GM23248 (cell line): Measurements from ENCODE around the gene TTBK1. TPM values are rescaled to one million over a fixed set of nuclear protein-coding genes. Genes with fewer than 3 reads are reported as not detected.
A peak's percentile ranks its signal among the peaks of the same experiment; 100 is the strongest.

Experiments used
- DNase-seq: peaks from one replicate; pipeline ENCODE4 v3.0.0-alpha.2; 2015
- H2AFZ ChIP-seq: fragments of 200-600 bp; sonication (generic); 2 replicates; pipeline ENCODE4 v1.6.1; 2016; ENCODE audit warnings: antibody characterized with exemption
- H3F3A ChIP-seq: fragments of 200-600 bp; sonication (generic); 2 replicates; pipeline ENCODE4 v1.6.1; 2016; ENCODE audit warnings: mild to moderate bottlenecking, antibody characterized with exemption, mixed run types; ENCODE audit not compliant: insufficient read depth
- H3K27ac ChIP-seq: fragments of 200-600 bp; sonication (generic); 2 replicates; pipeline ENCODE4 v1.5.1; 2016; ENCODE audit warnings: mild to moderate bottlenecking
- H3K27me3 ChIP-seq: fragments of 200-600 bp; sonication (generic); replicated peaks from 2 replicates; pipeline ENCODE4 v1.6.1; 2016; ENCODE audit warnings: mild to moderate bottlenecking; ENCODE audit not compliant: insufficient read depth
- H3K36me3 ChIP-seq: fragments of 200-600 bp; sonication (generic); 2 replicates; pipeline ENCODE4 v1.6.1; 2016; ENCODE audit warnings: low read depth, mild to moderate bottlenecking
- H3K4me1 ChIP-seq: fragments of 200-600 bp; sonication (generic); 2 replicates; pipeline ENCODE4 v1.6.1; 2016; ENCODE audit warnings: mild to moderate bottlenecking; ENCODE audit not compliant: insufficient read depth
- H3K4me2 ChIP-seq: fragments of 200-600 bp; sonication (generic); one replicate; pipeline ENCODE4 v1.6.1; 2016; ENCODE audit warnings: mild to moderate bottlenecking; ENCODE audit not compliant: unreplicated experiment
- H3K4me3 ChIP-seq: fragments of 200-600 bp; sonication (generic); 2 replicates; pipeline ENCODE4 v1.5.1; 2016; ENCODE audit warnings: mild to moderate bottlenecking
- H3K79me2 ChIP-seq: fragments of 200-600 bp; sonication (generic); 2 replicates; pipeline ENCODE4 v1.6.1; 2016; ENCODE audit warnings: mild to moderate bottlenecking; ENCODE audit not compliant: insufficient read depth
- H3K9ac ChIP-seq: fragments of 200-600 bp; sonication (generic); 2 replicates; pipeline ENCODE4 v1.6.1; 2016; ENCODE audit warnings: mild to moderate bottlenecking
- H3K9me2 ChIP-seq: fragments of 200-600 bp; sonication (generic); 2 replicates; pipeline ENCODE4 v1.6.1; 2016; ENCODE audit warnings: mixed run types, mild to moderate bottlenecking, moderate library complexity; ENCODE audit not compliant: insufficient read depth
- H3K9me3 ChIP-seq: fragments of 200-600 bp; sonication (generic); one replicate; pipeline ENCODE4 v1.6.1; 2017; ENCODE audit warnings: low read depth
- H4K20me1 ChIP-seq: fragments of 200-600 bp; sonication (generic); 2 replicates; pipeline ENCODE4 v1.6.0; 2016; ENCODE audit not compliant: insufficient read depth
- EZH2 ChIP-seq: fragments of 200-600 bp; sonication (generic); IDR thresholded peaks from 2 replicates; pipeline ENCODE4 v1.6.1; 2018; ENCODE audit warnings: antibody characterized with exemption, mild to moderate bottlenecking; ENCODE audit not compliant: insufficient read depth, poor library complexity, severe bottlenecking
- EZH2phosphoT487 ChIP-seq: fragments of 200-600 bp; sonication (generic); IDR thresholded peaks from 2 replicates; pipeline ENCODE4 v1.6.1; 2018; ENCODE audit warnings: antibody characterized with exemption, moderate library complexity, mild to moderate bottlenecking, low read depth; ENCODE audit not compliant: insufficient read depth
- WGBS, 2 experiments: methylation state at CpG; one replicate each; pipeline ENCODE4 v1.1.6; 2015 to 2017; ENCODE audit warnings: low lambda C conversion rate in 2 of 2, low coverage in 1 of 2; ENCODE audit errors: missing lambda C conversion rate in 2 of 2; 5-methylcytosine and 5-hydroxymethylcytosine counted together
- in situ Hi-C: fragments of 300-500 bp; cut with MboI; formaldehyde crosslinking; loops from 2 replicates; pipeline ENCODE4 v1.15.0; 2020
- polyA plus RNA-seq: library from polyadenylated mRNA; unstranded; fragments of >200 nt; fragmentation: Nextera tagmentation; extraction: Ambion mirVana; gene quantifications from 2 replicates; pipeline ENCODE4 v1.2.1, GENCODE V29; 2016
- total RNA-seq: library from RNA; depleted of rRNA; stranded (reverse); fragments of >200 nt; shearing (Covaris generic); gene quantifications from 2 replicates; pipeline ENCODE4 v1.2.3, GENCODE V29; 2014

TTBK1 gene
- total and polyA plus RNA-seq, 2 experiments from 2014 or later, result not detected

DNA sequence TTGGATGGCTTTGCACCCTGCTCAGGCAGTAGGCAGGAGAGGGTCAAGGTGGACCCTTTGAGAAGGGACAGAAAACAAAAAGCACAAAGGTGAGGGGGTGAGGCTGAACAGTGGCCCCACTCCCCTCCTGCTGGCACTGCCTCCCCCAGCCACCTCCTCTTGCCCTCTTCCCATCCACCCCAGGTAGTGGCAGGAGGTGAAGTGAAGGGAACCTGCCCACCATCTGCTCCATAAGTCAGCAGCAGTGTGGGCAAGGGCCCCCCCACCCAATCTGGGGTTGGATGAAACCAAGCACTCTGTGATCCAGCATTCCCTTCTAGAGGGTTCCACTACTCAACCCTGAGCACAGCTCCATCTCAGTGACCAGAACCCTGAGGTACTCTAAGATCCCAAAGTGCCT is 28.7 kb downstream of the TTBK1 start:
- H3K4me3 ChIP-seq, result no peak overlapping the region
- H3K9me2 ChIP-seq, result no peaks in the 10 kb centered on the region
- H3K79me2 ChIP-seq, result no peaks in the 10 kb centered on the region
- in situ Hi-C loops, result no loop called here
- H3K4me1 ChIP-seq, result no peaks in the 10 kb centered on the region
- no peak overlapping the region for H3K4me2 ChIP-seq
- H3K36me3 ChIP-seq, result no peaks in the 10 kb centered on the region
- H3K9me3 ChIP-seq, result no peaks in the 10 kb centered on the region
- no peak for DNase-seq
- H2AFZ ChIP-seq, result no peak overlapping the region
- H3K27me3 ChIP-seq, result peaks cover 32% of the 10 kb centered on the region
- no peaks in the 10 kb centered on the region for H3F3A ChIP-seq
- TF ChIP-seq EZH2 (no peak), EZH2phosphoT487 (no peak)
- H4K20me1 ChIP-seq, result no peaks in the 10 kb centered on the region
- H3K27ac ChIP-seq, result no peak overlapping the region
- H3K9ac ChIP-seq, result no peak overlapping the region

DNA sequence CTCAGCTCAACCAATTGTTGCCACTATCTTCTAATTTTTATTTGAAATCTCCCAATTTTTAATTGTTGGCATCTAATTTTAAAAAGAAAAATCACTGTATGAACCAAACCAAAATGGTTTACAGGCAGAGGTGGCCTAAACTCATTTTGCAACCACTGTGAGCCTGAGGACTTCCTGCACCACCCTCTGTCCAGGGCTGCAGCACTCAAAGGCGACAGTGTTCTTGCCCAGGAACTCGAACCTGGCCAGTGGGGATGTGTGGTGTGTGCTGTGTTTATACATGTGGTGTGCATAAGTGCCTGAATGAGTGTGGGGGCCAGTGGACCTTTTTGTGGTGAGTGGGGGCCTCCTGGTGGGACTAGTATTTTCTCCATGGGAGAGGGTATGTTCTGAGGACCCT is 30.4 kb downstream of the TTBK1 start:
- H3K9me2 ChIP-seq, result no peaks in the 10 kb centered on the region
- no peaks in the 10 kb centered on the region for H4K20me1 ChIP-seq
- in situ Hi-C loops, result no loop called here
- no peak for TF ChIP-seq EZH2
- TF ChIP-seq EZH2phosphoT487, result no peak
- H3K4me1 ChIP-seq, result peaks cover 9% of the 10 kb centered on the region; the same call in 1 of the 2 replicates
- DNase-seq, result no peak
- H3K9ac ChIP-seq, result no peak overlapping the region
- no peak overlapping the region for H3K4me2 ChIP-seq
- no peak overlapping the region for H3K4me3 ChIP-seq
- H3K27ac ChIP-seq, result no peak overlapping the region
- H3K27me3 ChIP-seq, result peaks cover 29% of the 10 kb centered on the region
- H2AFZ ChIP-seq, result no peak overlapping the region
- no peaks in the 10 kb centered on the region for H3K9me3 ChIP-seq
- H3K79me2 ChIP-seq, result no peaks in the 10 kb centered on the region
- H3F3A ChIP-seq, result no peaks in the 10 kb centered on the region
- no peaks in the 10 kb centered on the region for H3K36me3 ChIP-seq
- WGBS, 2 experiments, result 95 to 100% methylated on average over 2 of the region's 2 CpGs

DNA sequence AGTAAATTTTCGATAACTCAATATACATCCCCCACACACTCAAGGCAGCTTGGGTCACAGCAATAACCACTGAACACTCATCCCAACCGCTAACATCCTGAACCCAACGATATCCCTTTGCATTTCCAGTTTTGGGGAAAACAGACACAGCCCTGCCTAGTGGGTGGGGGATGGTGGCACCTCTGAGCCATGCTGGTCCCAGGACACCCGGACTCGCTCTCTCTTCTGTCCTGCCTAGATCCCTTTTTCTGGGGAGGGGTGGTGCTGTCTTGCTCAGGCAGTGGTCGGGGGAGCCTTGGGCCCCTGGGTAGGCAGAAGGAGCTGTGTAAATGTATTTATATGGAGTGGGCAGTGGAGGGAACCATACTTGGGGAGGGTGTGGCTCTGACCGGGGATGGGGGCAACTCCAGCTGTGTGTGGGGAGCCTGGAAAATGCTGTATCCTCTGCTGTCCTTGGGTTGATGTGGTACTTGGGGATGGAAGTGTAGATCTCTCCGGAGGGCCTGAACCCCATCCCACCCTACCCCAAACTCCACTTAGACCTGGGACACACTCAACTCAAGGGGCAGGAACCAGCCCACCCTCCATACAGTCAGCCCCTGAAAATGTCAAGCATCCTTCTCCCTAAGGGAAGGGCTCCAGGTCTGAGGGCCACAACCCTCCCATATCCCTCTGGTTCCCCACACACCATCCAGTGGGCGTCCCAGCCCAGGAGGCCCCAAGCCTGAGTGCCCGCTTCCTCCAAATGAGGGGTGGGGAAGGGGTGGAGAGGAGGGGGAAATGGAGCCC is 31.0 kb downstream of the TTBK1 start:
- no peaks in the 10 kb centered on the region for H3K9me3 ChIP-seq
- no peak overlapping the region for H3K27ac ChIP-seq
- no peak for DNase-seq
- H3F3A ChIP-seq, result no peaks in the 10 kb centered on the region
- no peaks in the 10 kb centered on the region for H3K79me2 ChIP-seq
- 80 to 81% methylated on average over 9 to 10 of the region's 10 CpGs for WGBS, 2 experiments
- no peaks in the 10 kb centered on the region for H3K36me3 ChIP-seq
- H3K4me3 ChIP-seq, result no peak overlapping the region
- TF ChIP-seq EZH2phosphoT487, result no peak
- TF ChIP-seq EZH2, result no peak
- no peak overlapping the region for H2AFZ ChIP-seq
- no peak overlapping the region for H3K9ac ChIP-seq
- H3K9me2 ChIP-seq, result no peaks in the 10 kb centered on the region
- no peaks in the 10 kb centered on the region for H4K20me1 ChIP-seq
- no peak overlapping the region for H3K4me2 ChIP-seq
- H3K27me3 ChIP-seq, result peaks cover 23% of the 10 kb centered on the region
- in situ Hi-C loops, result no loop called here
- peaks cover 13% of the 10 kb centered on the region; the same call in 1 of the 2 replicates for H3K4me1 ChIP-seq

DNA sequence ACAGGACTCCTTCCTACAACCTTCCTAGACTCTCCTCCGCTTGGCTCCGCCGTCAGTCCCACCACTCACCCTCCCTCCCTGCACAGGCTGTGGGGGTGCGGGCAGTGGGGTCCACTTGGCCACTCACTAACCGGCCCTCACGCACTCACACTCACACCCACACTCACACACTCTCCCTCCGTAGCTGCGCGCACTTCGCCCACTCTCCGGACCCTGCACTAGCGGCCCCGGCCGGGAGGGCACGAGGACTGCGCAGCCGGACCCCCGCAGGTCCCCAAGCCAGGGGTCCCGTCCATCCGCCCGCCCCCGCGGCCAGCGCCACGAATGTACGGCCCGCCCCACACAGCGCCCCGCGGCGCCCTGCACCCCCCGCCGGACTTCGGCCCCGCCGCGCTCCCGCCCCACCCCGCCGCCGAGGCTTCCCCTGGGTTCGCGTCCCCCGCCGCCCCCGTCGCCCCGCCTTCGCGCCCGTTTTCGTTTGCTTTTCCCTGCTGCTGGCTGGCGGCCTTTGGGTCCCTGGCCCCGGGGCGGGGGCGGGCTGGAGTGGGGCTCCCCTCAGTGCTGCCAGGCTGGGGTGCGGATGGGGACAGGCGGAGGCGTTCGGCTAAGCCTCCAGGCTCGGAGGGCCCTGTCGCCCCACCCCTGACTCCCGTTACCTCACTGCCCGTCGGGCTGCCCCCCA is 31.8 kb downstream of the TTBK1 start:
- H3K36me3 ChIP-seq, result no peaks in the 10 kb centered on the region
- 10 to 100% methylated on average over 1 to 63 of the region's 65 CpGs for WGBS, 2 experiments
- no peak overlapping the region for H3K27ac ChIP-seq
- H2AFZ ChIP-seq, result peak overlapping the region; percentile 59; the same call in 1 of the 2 replicates
- H3K4me3 ChIP-seq, result peak overlapping the region; percentile 42
- H3K27me3 ChIP-seq, result peaks cover 23% of the 10 kb centered on the region
- H3K9me2 ChIP-seq, result no peaks in the 10 kb centered on the region
- peak overlapping the region; percentile 58 for H3K4me2 ChIP-seq
- H3K9me3 ChIP-seq, result no peaks in the 10 kb centered on the region
- H3F3A ChIP-seq, result no peaks in the 10 kb centered on the region
- no peaks in the 10 kb centered on the region for H4K20me1 ChIP-seq
- TF ChIP-seq EZH2 (no peak), EZH2phosphoT487 (0 out of 2 replicates have a peak, but pooled peaks have one; percentile 19)
- H3K79me2 ChIP-seq, result no peaks in the 10 kb centered on the region
- H3K4me1 ChIP-seq, result peaks cover 13% of the 10 kb centered on the region; the same call in 1 of the 2 replicates
- peak; percentile 33 for DNase-seq
- in situ Hi-C loops, result no loop called here
- H3K9ac ChIP-seq, result 0 out of 2 replicates have a peak overlapping the region, but pooled peaks have one; percentile 30
